HG02981 (cell line): ENCODE measurements around the gene DHFR2.

Experiments used
- ATAC-seq: cut with Tn5 transposase; IDR thresholded peaks from one replicate; pipeline ENCODE4 v1.9.1; 2021; ENCODE audit warnings: mild to moderate bottlenecking, moderate library complexity; ENCODE audit not compliant: unreplicated experiment

Gene DHFR2

GRCh38 chr3:94008253-94008652 lies 54.5 kb downstream of the DHFR2 start:
- ATAC-seq: no peak
